Subcutaneous adipose tissue (tissue), 4 donors: Measurements from ENCODE around the gene TMIGD3. TPM values are rescaled to one million over a fixed set of nuclear protein-coding genes. Genes with fewer than 3 reads are reported as not detected.

Source experiments
- CTCF ChIP-seq: fragments of 450-650 bp; IDR thresholded peaks from one replicate; pipeline ENCODE4 v1.5.1; 2016; ENCODE audit warnings: low read depth, mild to moderate bottlenecking, control low read depth, antibody characterized with exemption, moderate library complexity
- total RNA-seq, 4 donors: library from RNA; depleted of rRNA; stranded (reverse); fragments of >200 nt; gene quantifications; one replicate each; pipeline ENCODE4 v1.1.0, GENCODE V29; 2016

TMIGD3 gene
- total RNA-seq, 4 donors from 2014 or later, result 1.9 to 34.7 (median 9.4) TPM

GRCh38 chr1:111453706-111454105 lies 49.7 kb downstream of the TMIGD3 start:
- TF ChIP-seq CTCF, result no peak

GRCh38 chr1:111452581-111452980 lies 50.9 kb downstream of the TMIGD3 start:
- TF ChIP-seq CTCF, result no peak

- no peak for TF ChIP-seq CTCF
Measured at GRCh38 chr1:111450185-111450584, 53.2 kb downstream of the TMIGD3 start.

- TF ChIP-seq CTCF, result no peak
Measured at GRCh38 chr1:111449703-111450017, 53.8 kb downstream of the TMIGD3 start.

GRCh38 chr1:111448918-111449702 lies 54.3 kb downstream of the TMIGD3 start, which contains the start of the genes ATP5PB and WDR77:
ATP5PB (plus strand) TSS chr1:111449464; CDS start chr1:111449542, 78 bp downstream.
WDR77 (minus strand) TSS chr1:111449256; CDS start chr1:111449169, 87 bp downstream.
- TF ChIP-seq CTCF, result no peak

- no peak for TF ChIP-seq CTCF
Measured at GRCh38 chr1:111448482-111448917, 54.9 kb downstream of the TMIGD3 start.

- TF ChIP-seq CTCF, result no peak
Measured at GRCh38 chr1:111446967-111447892, 56.2 kb downstream of the TMIGD3 start.
